ENCODE measurements around the gene SHB. TPM values are rescaled to one million over a fixed set of nuclear protein-coding genes. Genes with fewer than 3 reads are reported as not detected.

SHB gene
- total and polyA plus RNA-seq, 2 of the 8 experiments (the other 6 are each of a cell fraction or from before 2014, with no cell fraction given) = 4.1 to 12.6 TPM

DNA sequence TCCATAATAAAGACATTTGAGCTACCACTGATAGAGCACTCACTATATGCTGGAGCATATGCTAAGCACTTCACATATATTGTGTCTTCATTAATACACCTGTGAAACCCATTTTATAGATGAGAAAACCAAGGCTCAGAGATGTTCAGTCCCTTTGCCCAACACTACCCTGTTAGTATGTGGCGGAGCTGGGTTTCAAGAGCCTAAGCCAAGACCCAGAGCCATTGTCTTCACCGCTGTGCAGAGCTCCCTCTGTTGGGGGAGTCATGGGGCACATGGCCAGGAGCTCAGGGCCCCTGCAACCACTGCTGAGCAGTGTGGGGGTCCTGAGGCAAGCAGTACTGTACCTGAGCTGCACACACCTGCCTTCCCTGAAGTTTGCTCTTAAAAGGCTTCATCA lies 127.8 kb downstream of the SHB start:
- Histone ChIP-seq H3K4me3 (ENCODE audit: extremely low read depth in 1 of 4, insufficient read depth in 2 of 4, low read depth in 3 of 4, low read length in 4 of 4) (no peak overlapping the region), H4K91ac (replicated peaks; ENCODE audit: insufficient read length, low read length) (no peak overlapping the region), H3K9me3 (ENCODE audit: insufficient read depth in 2 of 2, low read depth in 1 of 2, low read length in 1 of 2) (no peaks in the 10 kb centered on the region), H3K56ac (replicated peaks; ENCODE audit: insufficient read length, low read depth, low read length) (no peak overlapping the region), H3K79me1 (ENCODE audit: low read depth, low read length) (no peaks in the 10 kb centered on the region), H3K27ac (ENCODE audit: low read depth, low read length) (no peak overlapping the region), H2BK120ac (replicated peaks; ENCODE audit: low read depth, low read length) (no peak overlapping the region), H2AFZ (ENCODE audit: low read length) (no peak overlapping the region), H4K8ac (ENCODE audit: extremely low read depth, insufficient read depth, low read length) (no peak overlapping the region), H3K4ac (replicated peaks; ENCODE audit: insufficient read length, low read depth, low read length) (no peak overlapping the region), H3K18ac (ENCODE audit: extremely low read depth, low read length) (no peak overlapping the region), H2BK20ac (ENCODE audit: low read length) (no peak overlapping the region), H3K23me2 (ENCODE audit: low read depth, low read length) (0 out of 2 replicates have a peak, but pooled peaks cover 2% of the 10 kb centered on the region), H3K9ac (replicated peaks in 1 of 4; ENCODE audit: extremely low read depth in 1 of 4, low read depth in 3 of 4, low read length in 3 of 4) (no peak overlapping the region), H4K20me1 (replicated peaks in 1 of 2; ENCODE audit: control insufficient read depth in 1 of 2, insufficient read depth in 2 of 2, low read length in 2 of 2) (peaks cover 3 to 6% of the 10 kb centered on the region in 2 experiments), H2BK15ac (ENCODE audit: low read length) (no peak overlapping the region), H2BK12ac (ENCODE audit: low read depth, low read length) (no peak overlapping the region), H3K14ac (ENCODE audit: insufficient read length) (no peak overlapping the region), H3K23ac (ENCODE audit: insufficient read length) (no peak overlapping the region), H3K79me2 (ENCODE audit: control insufficient read depth in 1 of 2, insufficient read depth in 2 of 2, low read length in 2 of 2) (no peaks in the 10 kb centered on the region), H2AK5ac (ENCODE audit: low read depth, low read length) (no peak overlapping the region), H3K4me2 (ENCODE audit: insufficient read depth in 1 of 2, low read depth in 2 of 2, low read length in 2 of 2) (no peak overlapping the region), H2BK5ac (ENCODE audit: low read depth, low read length) (no peak overlapping the region), H3K27me3 (replicated peaks in 1 of 4; ENCODE audit: control insufficient read depth in 3 of 4, extremely low read depth in 1 of 4, insufficient read depth in 3 of 4, low read length in 3 of 4) (no peaks in the 10 kb centered on the region), H3K36me3 (ENCODE audit: control insufficient read depth in 2 of 4, insufficient read depth in 4 of 4, low read length in 3 of 4) (no peaks in the 10 kb centered on the region; a peak in 1 of 8 replicates), H3K4me1 (replicated peaks in 1 of 4; ENCODE audit: control insufficient read depth in 3 of 4, insufficient read depth in 4 of 4, low read length in 3 of 4) (peaks cover 6 to 26% (median 15%) of the 10 kb centered on the region in 4 experiments), H4K5ac (ENCODE audit: insufficient read length, low read depth, low read length) (no peak overlapping the region)
- 0 out of 2 replicates have a peak, but pooled peaks have one; percentile 65 for TF ChIP-seq KDM1A (IDR thresholded peaks at IDR 0.05; ENCODE audit: borderline replicate concordance, low read length)
- peak; percentile 41; the same call in 1 of the 2 replicates for TF ChIP-seq MAX (IDR thresholded peaks at IDR 0.05)
- no peak for TF ChIP-seq BCL11A (IDR thresholded peaks at IDR 0.05; ENCODE audit: low read depth in 2 of 2, low read length in 2 of 2)
- TF ChIP-seq RAD21 (IDR thresholded peaks at IDR 0.05 in 1 of 2, conservative IDR thresholded peaks at IDR 0.05 in 1 of 2; ENCODE audit: low read depth in 2 of 2, low read length in 2 of 2) = peak; percentile 24 to 26
- TF ChIP-seq, protein P1, sequence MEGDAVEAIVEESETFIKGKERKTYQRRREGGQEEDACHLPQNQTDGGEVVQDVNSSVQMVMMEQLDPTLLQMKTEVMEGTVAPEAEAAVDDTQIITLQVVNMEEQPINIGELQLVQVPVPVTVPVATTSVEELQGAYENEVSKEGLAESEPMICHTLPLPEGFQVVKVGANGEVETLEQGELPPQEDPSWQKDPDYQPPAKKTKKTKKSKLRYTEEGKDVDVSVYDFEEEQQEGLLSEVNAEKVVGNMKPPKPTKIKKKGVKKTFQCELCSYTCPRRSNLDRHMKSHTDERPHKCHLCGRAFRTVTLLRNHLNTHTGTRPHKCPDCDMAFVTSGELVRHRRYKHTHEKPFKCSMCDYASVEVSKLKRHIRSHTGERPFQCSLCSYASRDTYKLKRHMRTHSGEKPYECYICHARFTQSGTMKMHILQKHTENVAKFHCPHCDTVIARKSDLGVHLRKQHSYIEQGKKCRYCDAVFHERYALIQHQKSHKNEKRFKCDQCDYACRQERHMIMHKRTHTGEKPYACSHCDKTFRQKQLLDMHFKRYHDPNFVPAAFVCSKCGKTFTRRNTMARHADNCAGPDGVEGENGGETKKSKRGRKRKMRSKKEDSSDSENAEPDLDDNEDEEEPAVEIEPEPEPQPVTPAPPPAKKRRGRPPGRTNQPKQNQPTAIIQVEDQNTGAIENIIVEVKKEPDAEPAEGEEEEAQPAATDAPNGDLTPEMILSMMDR (IDR thresholded peaks at IDR 0.05; ENCODE audit: control extremely low read depth in 1 of 3, insufficient read depth in 1 of 3, low read depth in 1 of 3, low read length in 3 of 3) = peak; percentile 22 to 36 (median 32); a peak in 3 of 4 replicates
- ChIA-PET CTCF (ENCODE audit: partially characterized antibody) (interaction anchor here (0.6 to 5.7 kb wide), 24 partner anchors 8 to 404 kb away, joined by 3 to 31 read pairs (median 4); no protein-coding TSS in a partner anchor), POLR2A (ENCODE audit: partially characterized antibody) (no interaction called here)
- WGBS, 2 experiments (ENCODE audit: extremely low coverage in 1 of 2, insufficient coverage in 1 of 2, insufficient read length in 1 of 2, insufficient replicate concordance in 2 of 2, low coverage in 1 of 2, low lambda C conversion rate in 2 of 2, missing lambda C conversion rate in 1 of 2) = 87% methylated on average over 2 of the region's 2 CpGs; no CpG with 5 or more reads in 1 of the 2 experiments
- DNase-seq (ENCODE audit: low read depth in 1 of 2, low spot score in 2 of 2) = no peak
- FAIRE-seq = no peak
